HL-60 (cell line): Measurements from ENCODE around the gene CDHR1.

Source experiments
- SPI1 ChIP-seq: IDR thresholded peaks from 2 replicates; pipeline ENCODE4 v1.6.1; 2012; ENCODE audit warnings: low read depth, mild to moderate bottlenecking, borderline replicate concordance
- TF ChIP-seq, protein P1 (sequence below): IDR thresholded peaks from one replicate; pipeline ENCODE4 v1.5.1; 2011; ENCODE audit warnings: low read length, control low read depth, inconsistent platforms; ENCODE audit not compliant: insufficient read depth

DNA sequence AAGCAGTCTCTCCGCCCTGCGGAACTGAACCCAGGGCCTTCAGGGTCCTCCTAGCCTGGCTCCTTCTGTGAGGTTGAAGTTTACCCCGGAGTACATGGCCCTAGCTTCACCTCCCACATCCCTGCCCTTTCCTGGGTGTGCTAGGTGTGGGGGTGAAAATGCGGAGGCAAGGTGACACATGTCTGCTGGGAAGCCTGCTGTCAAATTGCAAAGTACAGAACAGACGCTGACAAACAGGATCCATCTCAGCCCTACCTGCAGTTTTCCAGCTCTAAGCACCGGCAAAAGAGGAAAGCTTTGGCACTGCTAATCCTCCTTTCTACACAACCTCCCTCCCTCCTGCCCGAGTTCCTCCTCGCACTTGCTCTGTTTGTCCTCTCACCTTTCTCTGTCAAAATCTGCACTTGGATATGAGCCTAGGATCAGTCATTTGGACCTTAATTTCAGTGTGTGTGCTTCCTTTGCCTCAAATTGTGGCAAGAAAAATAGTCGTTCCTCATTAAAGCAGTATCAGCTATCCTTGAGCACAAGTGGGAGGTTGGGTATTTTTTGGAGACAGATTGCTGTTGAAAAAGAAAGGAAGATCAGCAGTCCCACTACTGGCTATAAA is 35.2 kb upstream of the CDHR1 start:
- TF ChIP-seq, protein P1, sequence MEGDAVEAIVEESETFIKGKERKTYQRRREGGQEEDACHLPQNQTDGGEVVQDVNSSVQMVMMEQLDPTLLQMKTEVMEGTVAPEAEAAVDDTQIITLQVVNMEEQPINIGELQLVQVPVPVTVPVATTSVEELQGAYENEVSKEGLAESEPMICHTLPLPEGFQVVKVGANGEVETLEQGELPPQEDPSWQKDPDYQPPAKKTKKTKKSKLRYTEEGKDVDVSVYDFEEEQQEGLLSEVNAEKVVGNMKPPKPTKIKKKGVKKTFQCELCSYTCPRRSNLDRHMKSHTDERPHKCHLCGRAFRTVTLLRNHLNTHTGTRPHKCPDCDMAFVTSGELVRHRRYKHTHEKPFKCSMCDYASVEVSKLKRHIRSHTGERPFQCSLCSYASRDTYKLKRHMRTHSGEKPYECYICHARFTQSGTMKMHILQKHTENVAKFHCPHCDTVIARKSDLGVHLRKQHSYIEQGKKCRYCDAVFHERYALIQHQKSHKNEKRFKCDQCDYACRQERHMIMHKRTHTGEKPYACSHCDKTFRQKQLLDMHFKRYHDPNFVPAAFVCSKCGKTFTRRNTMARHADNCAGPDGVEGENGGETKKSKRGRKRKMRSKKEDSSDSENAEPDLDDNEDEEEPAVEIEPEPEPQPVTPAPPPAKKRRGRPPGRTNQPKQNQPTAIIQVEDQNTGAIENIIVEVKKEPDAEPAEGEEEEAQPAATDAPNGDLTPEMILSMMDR: no peak
- TF ChIP-seq SPI1: no peak
